ENCODE data around the gene TRIM63. TPM values are rescaled to one million over a fixed set of nuclear protein-coding genes. Genes with fewer than 3 reads are reported as not detected.

Gene TRIM63
- total RNA-seq, 2 donors from 2014 or later, result not detected

- no peaks in the 10 kb centered on the region for H3K9me3 ChIP-seq (ENCODE audit: control insufficient read depth, low read length)
- H3K9me3 Mint-ChIP-seq, result no peaks in the 10 kb centered on the region
- peaks cover 9% of the 10 kb centered on the region for H3K4me1 Mint-ChIP-seq
- H3K9ac ChIP-seq (ENCODE audit: extremely low read depth, low read length, poor library complexity, severe bottlenecking), result no peak overlapping the region
- H3K36me3 ChIP-seq (ENCODE audit: control insufficient read depth, insufficient read depth, low read length), result no peaks in the 10 kb centered on the region
- no peaks in the 10 kb centered on the region for H3K4me1 ChIP-seq (ENCODE audit: control insufficient read depth, insufficient read depth, low read length)
- no peak overlapping the region for H3K4me3 ChIP-seq (ENCODE audit: low read length)
- WGBS, 2 experiments (ENCODE audit: insufficient coverage in 1 of 2, insufficient read length in 1 of 2), result 78 to 84% methylated on average over 11 to 12 of the region's 12 CpGs
- no peaks in the 10 kb centered on the region for H3K36me3 Mint-ChIP-seq (ENCODE audit: low read depth)
- no peak overlapping the region for H3K27ac ChIP-seq (ENCODE audit: low read depth, low read length)
- peaks cover 17% of the 10 kb centered on the region for H3K27me3 Mint-ChIP-seq (ENCODE audit: insufficient read depth)
- no peak for TF ChIP-seq CTCF (conservative IDR thresholded peaks at IDR 0.05)
- H3K27me3 ChIP-seq (ENCODE audit: control insufficient read depth, insufficient read depth, low read length, poor library complexity, severe bottlenecking), result no peaks in the 10 kb centered on the region
- DNase-seq, result no peak
- H3K4me3 Mint-ChIP-seq, result no peak overlapping the region
- H3K27ac Mint-ChIP-seq, result no peak overlapping the region
These were observed 6.4 kb downstream of the TRIM63 start for GRCh38 chr1:26060832-26061574.

GRCh38 chr1:26059906-26060305, 7.5 kb downstream of the TRIM63 start:
- Mint-ChIP-seq H3K36me3 (ENCODE audit: low read depth) (no peaks in the 10 kb centered on the region), H3K4me1 (peaks cover 5% of the 10 kb centered on the region), H3K27ac (no peak overlapping the region), H3K27me3 (ENCODE audit: insufficient read depth) (peaks cover 17% of the 10 kb centered on the region), H3K9me3 (no peaks in the 10 kb centered on the region), H3K4me3 (no peak overlapping the region)
- no peak overlapping the region for H3K9ac ChIP-seq (ENCODE audit: extremely low read depth, low read length, poor library complexity, severe bottlenecking)
- no peaks in the 10 kb centered on the region for H3K9me3 ChIP-seq (ENCODE audit: control insufficient read depth, low read length)
- 60 to 95% methylated on average over 1 to 7 of the region's 7 CpGs for WGBS, 2 experiments (ENCODE audit: insufficient coverage in 1 of 2, insufficient read length in 1 of 2)
- H3K4me3 ChIP-seq (ENCODE audit: low read length), result no peak overlapping the region
- H3K4me1 ChIP-seq (ENCODE audit: control insufficient read depth, insufficient read depth, low read length), result no peaks in the 10 kb centered on the region
- DNase-seq, result no peak
- H3K27ac ChIP-seq (ENCODE audit: low read depth, low read length), result no peak overlapping the region
- no peaks in the 10 kb centered on the region for H3K36me3 ChIP-seq (ENCODE audit: control insufficient read depth, insufficient read depth, low read length)
- no peak for TF ChIP-seq CTCF (conservative IDR thresholded peaks at IDR 0.05)
- no peaks in the 10 kb centered on the region for H3K27me3 ChIP-seq (ENCODE audit: control insufficient read depth, insufficient read depth, low read length, poor library complexity, severe bottlenecking)

- H3K36me3 Mint-ChIP-seq (ENCODE audit: low read depth), result no peaks in the 10 kb centered on the region
- H3K9me3 Mint-ChIP-seq, result no peaks in the 10 kb centered on the region
- Histone ChIP-seq H3K9me3 (ENCODE audit: control insufficient read depth, low read length) (no peaks in the 10 kb centered on the region), H3K36me3 (ENCODE audit: control insufficient read depth, insufficient read depth, low read length) (no peaks in the 10 kb centered on the region), H3K27ac (ENCODE audit: low read depth, low read length) (no peak overlapping the region), H3K4me3 (ENCODE audit: low read length) (no peak overlapping the region), H3K9ac (ENCODE audit: extremely low read depth, low read length, poor library complexity, severe bottlenecking) (no peak overlapping the region), H3K27me3 (ENCODE audit: control insufficient read depth, insufficient read depth, low read length, poor library complexity, severe bottlenecking) (no peaks in the 10 kb centered on the region), H3K4me1 (ENCODE audit: control insufficient read depth, insufficient read depth, low read length) (no peaks in the 10 kb centered on the region)
- peaks cover 21% of the 10 kb centered on the region for H3K27me3 Mint-ChIP-seq (ENCODE audit: insufficient read depth)
- 92 to 98% methylated on average over 5 of the region's 5 CpGs for WGBS, 2 experiments (ENCODE audit: insufficient coverage in 1 of 2, insufficient read length in 1 of 2)
- H3K4me1 Mint-ChIP-seq, result peaks cover 7% of the 10 kb centered on the region
- no peak overlapping the region for H3K4me3 Mint-ChIP-seq
- TF ChIP-seq CTCF (conservative IDR thresholded peaks at IDR 0.05), result no peak
- DNase-seq, result no peak
- no peak overlapping the region for H3K27ac Mint-ChIP-seq
These were observed 9.3 kb downstream of the TRIM63 start for GRCh38 chr1:26058052-26058595.

Measured in endodermal cell (in vitro differentiated cells).